HCT116 (cell line): ENCODE data around the gene ZNF853.

Experiments
- CEBPB ChIP-seq: IDR thresholded peaks from 2 replicates; pipeline ENCODE4 v1.6.1; 2012; ENCODE audit warnings: low read depth
- EZH2 ChIP-seq: fragments of 200-600 bp; sonication (generic); IDR thresholded peaks from 2 replicates; pipeline ENCODE4 v1.6.1; 2017; ENCODE audit warnings: antibody characterized with exemption, mixed run types
- EZH2phosphoT487 ChIP-seq: fragments of 200-600 bp; IDR thresholded peaks from 2 replicates; pipeline ENCODE4 v1.6.1; 2018; ENCODE audit warnings: antibody characterized with exemption, borderline replicate concordance
- JUND ChIP-seq: IDR thresholded peaks from 2 replicates; pipeline ENCODE4 v1.6.1; 2012
- POLR2A ChIP-seq: IDR thresholded peaks from 2 replicates; pipeline ENCODE4 v1.7.0; 2011; ENCODE audit warnings: borderline replicate concordance; ENCODE audit not compliant: insufficient read depth, insufficient read length; ENCODE audit errors: extremely low read depth
- POLR2AphosphoS5 ChIP-seq: IDR thresholded peaks from 2 replicates; pipeline ENCODE4 v1.6.1; 2011; ENCODE audit warnings: mild to moderate bottlenecking, low read depth, low read length, moderate library complexity
- RAD21 ChIP-seq: IDR thresholded peaks from 2 replicates; pipeline ENCODE4 v1.6.1; 2012; ENCODE audit warnings: low read depth, mild to moderate bottlenecking
- SIN3A ChIP-seq: IDR thresholded peaks from 2 replicates; pipeline ENCODE4 v1.6.1; 2012; ENCODE audit warnings: low read depth
- SP1 ChIP-seq: IDR thresholded peaks from 2 replicates; pipeline ENCODE4 v1.6.1; 2012; ENCODE audit warnings: low read depth
- TCF7L2 ChIP-seq: IDR thresholded peaks from 2 replicates; pipeline ENCODE4 v1.7.0; 2011; ENCODE audit warnings: borderline replicate concordance, inconsistent platforms; ENCODE audit not compliant: insufficient read depth, insufficient read length; ENCODE audit errors: extremely low read depth
- ZNF274 ChIP-seq: fragments of 200-500 bp; sonication (Bioruptor generic); IDR thresholded peaks from 2 replicates; pipeline ENCODE4 v1.6.1; 2014; ENCODE audit warnings: mild to moderate bottlenecking, low read depth, low read length, inconsistent platforms
- TF ChIP-seq, protein P1 (sequence below), 3 experiments: fragments of 200-600 bp in 1 of 3; sonication (generic) in 1 of 3; IDR thresholded peaks in 2 of 3; conservative IDR thresholded peaks in 1 of 3; 2 replicates each; pipeline ENCODE4 v1.5.1; 2012 to 2017; ENCODE audit warnings: low read depth in 2 of 3, low read length in 2 of 3, antibody characterized with exemption in 1 of 3, borderline replicate concordance in 1 of 3, control low read depth in 1 of 3, mild to moderate bottlenecking in 1 of 3, mixed read lengths in 1 of 3, mixed run types in 1 of 3, moderate library complexity in 1 of 3; ENCODE audit not compliant: insufficient read depth in 1 of 3
- TF ChIP-seq, protein P2 (sequence below): IDR thresholded peaks from 2 replicates; pipeline ENCODE4 v1.6.1; 2012; ENCODE audit warnings: low read depth

DNA sequence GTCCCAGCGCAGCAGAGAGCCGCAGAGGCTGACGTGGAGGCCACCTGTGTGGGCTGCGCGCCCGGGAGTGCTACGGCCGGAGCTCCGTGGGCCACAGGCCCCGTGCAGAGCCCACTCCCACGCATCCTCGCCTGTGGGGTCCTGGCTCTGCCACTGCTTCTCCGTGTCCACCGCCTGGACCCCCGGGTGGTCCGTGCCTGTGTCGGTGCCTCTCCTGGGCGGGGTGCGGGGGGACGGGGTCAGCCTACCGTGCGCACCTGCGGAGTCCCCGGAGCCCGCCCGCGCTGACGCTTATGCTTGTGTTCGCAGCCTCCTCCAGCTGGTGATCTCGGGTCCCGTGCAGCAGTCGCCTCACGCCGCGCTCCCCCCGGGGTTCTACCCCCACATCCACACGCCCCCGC is 7.8 kb upstream of the ZNF853 start:
- TF ChIP-seq EZH2phosphoT487 (no peak), JUND (no peak), RAD21 (no peak), CEBPB (no peak), POLR2A (no peak), SP1 (no peak), SIN3A (no peak), POLR2AphosphoS5 (no peak), EZH2 (no peak), TCF7L2 (no peak), ZNF274 (no peak)
- TF ChIP-seq, protein P1, sequence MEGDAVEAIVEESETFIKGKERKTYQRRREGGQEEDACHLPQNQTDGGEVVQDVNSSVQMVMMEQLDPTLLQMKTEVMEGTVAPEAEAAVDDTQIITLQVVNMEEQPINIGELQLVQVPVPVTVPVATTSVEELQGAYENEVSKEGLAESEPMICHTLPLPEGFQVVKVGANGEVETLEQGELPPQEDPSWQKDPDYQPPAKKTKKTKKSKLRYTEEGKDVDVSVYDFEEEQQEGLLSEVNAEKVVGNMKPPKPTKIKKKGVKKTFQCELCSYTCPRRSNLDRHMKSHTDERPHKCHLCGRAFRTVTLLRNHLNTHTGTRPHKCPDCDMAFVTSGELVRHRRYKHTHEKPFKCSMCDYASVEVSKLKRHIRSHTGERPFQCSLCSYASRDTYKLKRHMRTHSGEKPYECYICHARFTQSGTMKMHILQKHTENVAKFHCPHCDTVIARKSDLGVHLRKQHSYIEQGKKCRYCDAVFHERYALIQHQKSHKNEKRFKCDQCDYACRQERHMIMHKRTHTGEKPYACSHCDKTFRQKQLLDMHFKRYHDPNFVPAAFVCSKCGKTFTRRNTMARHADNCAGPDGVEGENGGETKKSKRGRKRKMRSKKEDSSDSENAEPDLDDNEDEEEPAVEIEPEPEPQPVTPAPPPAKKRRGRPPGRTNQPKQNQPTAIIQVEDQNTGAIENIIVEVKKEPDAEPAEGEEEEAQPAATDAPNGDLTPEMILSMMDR (IDR thresholded peaks at IDR 0.05 in 2 of 3, conservative IDR thresholded peaks at IDR 0.05 in 1 of 3; ENCODE audit: borderline replicate concordance in 1 of 3, insufficient read depth in 1 of 3, low read depth in 2 of 3, low read length in 2 of 3): no peak
- TF ChIP-seq, protein P2, sequence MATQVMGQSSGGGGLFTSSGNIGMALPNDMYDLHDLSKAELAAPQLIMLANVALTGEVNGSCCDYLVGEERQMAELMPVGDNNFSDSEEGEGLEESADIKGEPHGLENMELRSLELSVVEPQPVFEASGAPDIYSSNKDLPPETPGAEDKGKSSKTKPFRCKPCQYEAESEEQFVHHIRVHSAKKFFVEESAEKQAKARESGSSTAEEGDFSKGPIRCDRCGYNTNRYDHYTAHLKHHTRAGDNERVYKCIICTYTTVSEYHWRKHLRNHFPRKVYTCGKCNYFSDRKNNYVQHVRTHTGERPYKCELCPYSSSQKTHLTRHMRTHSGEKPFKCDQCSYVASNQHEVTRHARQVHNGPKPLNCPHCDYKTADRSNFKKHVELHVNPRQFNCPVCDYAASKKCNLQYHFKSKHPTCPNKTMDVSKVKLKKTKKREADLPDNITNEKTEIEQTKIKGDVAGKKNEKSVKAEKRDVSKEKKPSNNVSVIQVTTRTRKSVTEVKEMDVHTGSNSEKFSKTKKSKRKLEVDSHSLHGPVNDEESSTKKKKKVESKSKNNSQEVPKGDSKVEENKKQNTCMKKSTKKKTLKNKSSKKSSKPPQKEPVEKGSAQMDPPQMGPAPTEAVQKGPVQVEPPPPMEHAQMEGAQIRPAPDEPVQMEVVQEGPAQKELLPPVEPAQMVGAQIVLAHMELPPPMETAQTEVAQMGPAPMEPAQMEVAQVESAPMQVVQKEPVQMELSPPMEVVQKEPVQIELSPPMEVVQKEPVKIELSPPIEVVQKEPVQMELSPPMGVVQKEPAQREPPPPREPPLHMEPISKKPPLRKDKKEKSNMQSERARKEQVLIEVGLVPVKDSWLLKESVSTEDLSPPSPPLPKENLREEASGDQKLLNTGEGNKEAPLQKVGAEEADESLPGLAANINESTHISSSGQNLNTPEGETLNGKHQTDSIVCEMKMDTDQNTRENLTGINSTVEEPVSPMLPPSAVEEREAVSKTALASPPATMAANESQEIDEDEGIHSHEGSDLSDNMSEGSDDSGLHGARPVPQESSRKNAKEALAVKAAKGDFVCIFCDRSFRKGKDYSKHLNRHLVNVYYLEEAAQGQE: no peak
